Measurements from ENCODE around the gene CHORDC1.

- TF ChIP-seq CTCF (CRISPR knock-in tag; IDR thresholded peaks at IDR 0.05) (peak; percentile 69), CREM (IDR thresholded peaks at IDR 0.05) (no peak), CREM (CRISPR knock-in tag; IDR thresholded peaks at IDR 0.05) (no peak)
These were observed 17.8 kb downstream of the CHORDC1 start for GRCh38 chr11:90204832-90205646.
